ENCODE results near the gene ISL2. TPM values are rescaled to one million over a fixed set of nuclear protein-coding genes. Genes with fewer than 3 reads are reported as not detected.
A peak's percentile ranks its signal among the peaks of the same experiment; 100 is the strongest.

The ISL2 gene
- total and polyA plus RNA-seq, 2 of the 13 experiments (the other 11 are each of a cell fraction or from before 2014, with no cell fraction given): 4.3 to 5.1 TPM

DNA sequence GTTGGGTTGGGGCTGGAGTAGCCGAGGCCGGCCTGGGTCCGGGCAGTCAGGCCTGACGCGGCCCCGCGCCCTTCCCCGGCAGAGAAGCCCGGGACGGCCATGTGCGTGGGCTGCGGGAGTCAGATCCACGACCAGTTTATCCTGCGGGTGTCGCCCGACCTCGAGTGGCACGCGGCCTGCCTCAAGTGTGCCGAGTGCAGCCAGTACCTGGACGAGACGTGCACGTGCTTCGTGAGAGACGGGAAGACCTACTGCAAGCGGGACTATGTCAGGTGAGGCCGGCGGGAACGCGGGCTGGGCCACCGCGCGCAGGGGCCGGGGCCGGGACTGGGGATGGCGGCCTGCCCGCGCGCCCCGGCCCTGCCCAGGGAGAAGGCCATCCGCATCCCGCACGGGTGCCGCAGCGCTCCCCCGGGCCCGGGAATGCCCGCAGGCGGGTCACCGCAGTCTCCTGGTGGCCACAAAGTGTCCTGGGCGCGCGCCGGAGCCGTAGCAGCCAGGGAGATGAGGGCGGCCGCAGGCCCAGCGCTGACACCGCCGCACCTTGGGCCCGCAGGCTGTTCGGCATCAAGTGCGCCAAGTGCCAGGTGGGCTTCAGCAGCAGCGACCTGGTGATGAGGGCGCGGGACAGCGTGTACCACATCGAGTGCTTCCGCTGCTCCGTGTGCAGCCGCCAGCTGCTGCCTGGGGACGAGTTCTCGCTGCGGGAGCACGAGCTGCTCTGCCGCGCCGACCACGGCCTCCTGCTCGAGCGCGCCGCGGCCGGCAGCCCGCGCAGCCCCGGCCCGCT lies 1.3 kb downstream of the ISL2 start (continued):
- TF ChIP-seq, protein P1, sequence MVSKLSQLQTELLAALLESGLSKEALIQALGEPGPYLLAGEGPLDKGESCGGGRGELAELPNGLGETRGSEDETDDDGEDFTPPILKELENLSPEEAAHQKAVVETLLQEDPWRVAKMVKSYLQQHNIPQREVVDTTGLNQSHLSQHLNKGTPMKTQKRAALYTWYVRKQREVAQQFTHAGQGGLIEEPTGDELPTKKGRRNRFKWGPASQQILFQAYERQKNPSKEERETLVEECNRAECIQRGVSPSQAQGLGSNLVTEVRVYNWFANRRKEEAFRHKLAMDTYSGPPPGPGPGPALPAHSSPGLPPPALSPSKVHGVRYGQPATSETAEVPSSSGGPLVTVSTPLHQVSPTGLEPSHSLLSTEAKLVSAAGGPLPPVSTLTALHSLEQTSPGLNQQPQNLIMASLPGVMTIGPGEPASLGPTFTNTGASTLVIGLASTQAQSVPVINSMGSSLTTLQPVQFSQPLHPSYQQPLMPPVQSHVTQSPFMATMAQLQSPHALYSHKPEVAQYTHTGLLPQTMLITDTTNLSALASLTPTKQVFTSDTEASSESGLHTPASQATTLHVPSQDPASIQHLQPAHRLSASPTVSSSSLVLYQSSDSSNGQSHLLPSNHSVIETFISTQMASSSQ (IDR thresholded peaks at IDR 0.05; ENCODE audit: low read depth): no peak
- TF ChIP-seq, protein P1 (CRISPR knock-in tag; IDR thresholded peaks at IDR 0.05; ENCODE audit: borderline replicate concordance): no peak
- peak; percentile 69; the same call in 1 of the 2 replicates for TF ChIP-seq MTF2 (CRISPR knock-in tag; IDR thresholded peaks at IDR 0.05; ENCODE audit: borderline replicate concordance)
- 0 out of 2 replicates have a peak, but pooled peaks have one; percentile 77 for TF ChIP-seq ZFYVE20 (CRISPR knock-in tag; IDR thresholded peaks at IDR 0.05; ENCODE audit: borderline replicate concordance, low read depth)
- TF ChIP-seq ZNF788 (CRISPR knock-in tag; IDR thresholded peaks at IDR 0.05; ENCODE audit: borderline replicate concordance): peak; percentile 69; the same call in 1 of the 2 replicates
- 0 out of 2 replicates have a peak, but pooled peaks have one; percentile 56 for TF ChIP-seq CAMTA2 (CRISPR knock-in tag; IDR thresholded peaks at IDR 0.05; ENCODE audit: borderline replicate concordance)
- TF ChIP-seq, protein P2, sequence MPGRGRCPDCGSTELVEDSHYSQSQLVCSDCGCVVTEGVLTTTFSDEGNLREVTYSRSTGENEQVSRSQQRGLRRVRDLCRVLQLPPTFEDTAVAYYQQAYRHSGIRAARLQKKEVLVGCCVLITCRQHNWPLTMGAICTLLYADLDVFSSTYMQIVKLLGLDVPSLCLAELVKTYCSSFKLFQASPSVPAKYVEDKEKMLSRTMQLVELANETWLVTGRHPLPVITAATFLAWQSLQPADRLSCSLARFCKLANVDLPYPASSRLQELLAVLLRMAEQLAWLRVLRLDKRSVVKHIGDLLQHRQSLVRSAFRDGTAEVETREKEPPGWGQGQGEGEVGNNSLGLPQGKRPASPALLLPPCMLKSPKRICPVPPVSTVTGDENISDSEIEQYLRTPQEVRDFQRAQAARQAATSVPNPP (CRISPR knock-in tag; IDR thresholded peaks at IDR 0.05): peak; percentile 92
- TF ChIP-seq TFDP1 (CRISPR knock-in tag; IDR thresholded peaks at IDR 0.05; ENCODE audit: borderline replicate concordance): peak; percentile 87
- peak; percentile 31; the same call in 1 of the 2 replicates for TF ChIP-seq ZNF766 (CRISPR knock-in tag; IDR thresholded peaks at IDR 0.05; ENCODE audit: borderline replicate concordance)
- no peak for TF ChIP-seq PHF21A (CRISPR knock-in tag; IDR thresholded peaks at IDR 0.05)
- peak; percentile 67 for TF ChIP-seq RBFOX2 (IDR thresholded peaks at IDR 0.05; ENCODE audit: low read depth, low read length)
- peak; percentile 88; the same call in 1 of the 2 replicates for TF ChIP-seq NFKB2 (CRISPR knock-in tag; IDR thresholded peaks at IDR 0.05; ENCODE audit: borderline replicate concordance)
- TF ChIP-seq ZNF567 (CRISPR knock-in tag; IDR thresholded peaks at IDR 0.05; ENCODE audit: borderline replicate concordance): no peak
- TF ChIP-seq ZNF691 (CRISPR knock-in tag; IDR thresholded peaks at IDR 0.05; ENCODE audit: borderline replicate concordance, low read depth): peak; percentile 66; the same call in 1 of the 2 replicates
- no peak; the same call in 1 of the 2 replicates for TF ChIP-seq IRF2 (CRISPR knock-in tag; IDR thresholded peaks at IDR 0.05)
- TF ChIP-seq, protein P3, sequence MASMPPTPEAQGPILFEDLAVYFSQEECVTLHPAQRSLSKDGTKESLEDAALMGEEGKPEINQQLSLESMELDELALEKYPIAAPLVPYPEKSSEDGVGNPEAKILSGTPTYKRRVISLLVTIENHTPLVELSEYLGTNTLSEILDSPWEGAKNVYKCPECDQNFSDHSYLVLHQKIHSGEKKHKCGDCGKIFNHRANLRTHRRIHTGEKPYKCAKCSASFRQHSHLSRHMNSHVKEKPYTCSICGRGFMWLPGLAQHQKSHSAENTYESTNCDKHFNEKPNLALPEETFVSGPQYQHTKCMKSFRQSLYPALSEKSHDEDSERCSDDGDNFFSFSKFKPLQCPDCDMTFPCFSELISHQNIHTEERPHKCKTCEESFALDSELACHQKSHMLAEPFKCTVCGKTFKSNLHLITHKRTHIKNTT (CRISPR knock-in tag; IDR thresholded peaks at IDR 0.05): no peak
- TF ChIP-seq SIN3A (IDR thresholded peaks at IDR 0.05; ENCODE audit: borderline replicate concordance, low read depth, low read length): peak; percentile 18; the same call in 1 of the 2 replicates
- no peak for TF ChIP-seq ZNF644 (CRISPR knock-in tag; IDR thresholded peaks at IDR 0.05; ENCODE audit: low read depth)
- TF ChIP-seq, protein P4, sequence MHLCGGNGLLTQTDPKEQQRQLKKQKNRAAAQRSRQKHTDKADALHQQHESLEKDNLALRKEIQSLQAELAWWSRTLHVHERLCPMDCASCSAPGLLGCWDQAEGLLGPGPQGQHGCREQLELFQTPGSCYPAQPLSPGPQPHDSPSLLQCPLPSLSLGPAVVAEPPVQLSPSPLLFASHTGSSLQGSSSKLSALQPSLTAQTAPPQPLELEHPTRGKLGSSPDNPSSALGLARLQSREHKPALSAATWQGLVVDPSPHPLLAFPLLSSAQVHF (CRISPR knock-in tag; IDR thresholded peaks at IDR 0.05): no peak; the same call in none of the 2 replicates
